Coronary artery (tissue), 2 donors: ENCODE data around the gene MYO18A.
"Not testable (repeated sequence)": the region's sequence is repeated elsewhere in the genome, so short reads cannot be mapped to it uniquely, and the experiment has no call there.

ENCODE experiments used
- DNase-seq: peaks from one replicate; pipeline ENCODE4 v3.0.0-alpha.2; 2017; ENCODE audit warnings: low spot score
- H3K27ac ChIP-seq, 2 donors: fragments of 200-600 bp; sonication (generic); one replicate each; pipeline ENCODE4 v1.5.1; 2016 to 2019
- H3K4me3 ChIP-seq: fragments of 200-600 bp; sonication (generic); 2 replicates; pipeline ENCODE4 v1.5.1; 2016; ENCODE audit warnings: mild to moderate bottlenecking, moderate library complexity
- TF ChIP-seq, protein P1 (sequence below): fragments of 200-600 bp; sonication (generic); IDR thresholded peaks from one replicate; pipeline ENCODE4 v1.5.1; 2019; ENCODE audit warnings: antibody characterized with exemption

MYO18A gene

DNA sequence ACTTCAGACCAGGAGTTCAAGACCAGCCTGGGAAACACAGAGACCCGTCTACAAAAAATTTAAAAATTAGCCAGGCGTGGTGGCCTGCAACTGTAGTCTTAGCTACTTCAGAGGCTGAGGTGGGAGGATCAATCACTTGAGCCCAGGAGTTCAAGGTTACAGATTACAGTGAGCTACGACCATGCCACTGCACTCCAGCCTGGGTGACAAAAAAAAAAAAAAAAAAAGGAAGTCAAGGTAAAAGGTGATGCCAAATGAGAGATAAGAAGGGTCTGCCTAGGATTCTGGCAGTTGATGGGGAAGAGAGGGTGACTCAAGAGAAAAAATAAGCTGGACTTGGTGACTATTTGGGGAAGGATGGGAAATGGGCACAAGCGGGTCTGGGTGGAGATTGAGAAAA lies 32.5 kb downstream of the MYO18A start:
- DNase-seq: no peak
- H3K27ac ChIP-seq: peak overlapping the region in 1 of 2 donors; percentile 66
- TF ChIP-seq, protein P1, sequence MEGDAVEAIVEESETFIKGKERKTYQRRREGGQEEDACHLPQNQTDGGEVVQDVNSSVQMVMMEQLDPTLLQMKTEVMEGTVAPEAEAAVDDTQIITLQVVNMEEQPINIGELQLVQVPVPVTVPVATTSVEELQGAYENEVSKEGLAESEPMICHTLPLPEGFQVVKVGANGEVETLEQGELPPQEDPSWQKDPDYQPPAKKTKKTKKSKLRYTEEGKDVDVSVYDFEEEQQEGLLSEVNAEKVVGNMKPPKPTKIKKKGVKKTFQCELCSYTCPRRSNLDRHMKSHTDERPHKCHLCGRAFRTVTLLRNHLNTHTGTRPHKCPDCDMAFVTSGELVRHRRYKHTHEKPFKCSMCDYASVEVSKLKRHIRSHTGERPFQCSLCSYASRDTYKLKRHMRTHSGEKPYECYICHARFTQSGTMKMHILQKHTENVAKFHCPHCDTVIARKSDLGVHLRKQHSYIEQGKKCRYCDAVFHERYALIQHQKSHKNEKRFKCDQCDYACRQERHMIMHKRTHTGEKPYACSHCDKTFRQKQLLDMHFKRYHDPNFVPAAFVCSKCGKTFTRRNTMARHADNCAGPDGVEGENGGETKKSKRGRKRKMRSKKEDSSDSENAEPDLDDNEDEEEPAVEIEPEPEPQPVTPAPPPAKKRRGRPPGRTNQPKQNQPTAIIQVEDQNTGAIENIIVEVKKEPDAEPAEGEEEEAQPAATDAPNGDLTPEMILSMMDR: no peak

DNA sequence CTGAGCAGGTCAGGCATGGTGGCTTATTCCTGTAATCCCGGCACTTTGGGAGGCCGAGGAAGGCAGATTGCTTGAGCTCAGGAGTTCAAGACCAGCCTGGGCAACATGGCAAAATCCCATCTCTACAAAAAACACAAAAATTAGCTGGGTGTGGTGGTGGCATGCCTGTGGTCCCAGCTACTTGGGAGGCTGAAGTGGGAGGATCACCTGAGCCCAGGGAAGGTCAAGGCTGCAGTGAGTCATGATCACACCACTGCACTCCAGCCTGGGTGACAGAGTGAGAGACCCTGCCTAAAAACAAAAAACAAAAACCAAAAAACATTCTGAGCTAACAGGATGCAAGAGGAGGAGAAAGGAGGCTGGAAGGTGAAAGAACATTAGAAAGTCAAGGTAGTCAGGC lies 33.0 kb downstream of the MYO18A start:
- H3K4me3 ChIP-seq, H3K27ac ChIP-seq, DNase-seq: not testable (repeated sequence)

More for the DNA sequence above, 32.5 kb downstream of the MYO18A start:
- H3K4me3 ChIP-seq: no peak overlapping the region

DNA sequence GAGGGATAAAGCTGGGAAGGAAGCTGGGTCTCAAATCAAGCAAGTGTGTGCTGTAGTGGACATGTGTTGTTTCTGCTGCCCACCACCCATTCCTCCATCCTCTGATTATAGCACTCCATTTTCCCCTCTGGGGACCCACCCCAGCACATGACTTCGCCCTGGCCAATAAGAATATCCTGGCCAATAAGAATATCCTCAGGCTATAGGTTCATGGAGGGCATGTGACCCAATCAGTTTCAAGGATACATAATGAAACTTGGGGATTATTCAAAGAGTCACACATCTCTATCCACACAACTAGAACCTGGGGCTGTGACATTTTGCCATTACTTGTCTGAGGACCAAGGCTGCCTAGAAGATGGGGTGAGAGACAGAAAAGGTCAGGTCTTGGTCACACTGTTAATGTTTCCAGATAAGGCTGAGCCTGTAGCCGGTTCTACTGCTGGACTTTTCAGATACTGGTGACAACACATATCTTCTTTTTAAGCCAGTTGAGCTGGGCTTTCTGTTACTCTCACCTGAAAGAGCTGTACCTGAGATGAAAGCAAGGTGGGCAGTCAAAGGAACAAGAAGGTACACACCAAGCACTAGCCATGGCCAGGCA lies 33.7 kb downstream of the MYO18A start:
- Histone ChIP-seq H3K4me3 (no peak overlapping the region), H3K27ac (no peak overlapping the region)
- TF ChIP-seq, protein P1: no peak
- no peak for DNase-seq

DNA sequence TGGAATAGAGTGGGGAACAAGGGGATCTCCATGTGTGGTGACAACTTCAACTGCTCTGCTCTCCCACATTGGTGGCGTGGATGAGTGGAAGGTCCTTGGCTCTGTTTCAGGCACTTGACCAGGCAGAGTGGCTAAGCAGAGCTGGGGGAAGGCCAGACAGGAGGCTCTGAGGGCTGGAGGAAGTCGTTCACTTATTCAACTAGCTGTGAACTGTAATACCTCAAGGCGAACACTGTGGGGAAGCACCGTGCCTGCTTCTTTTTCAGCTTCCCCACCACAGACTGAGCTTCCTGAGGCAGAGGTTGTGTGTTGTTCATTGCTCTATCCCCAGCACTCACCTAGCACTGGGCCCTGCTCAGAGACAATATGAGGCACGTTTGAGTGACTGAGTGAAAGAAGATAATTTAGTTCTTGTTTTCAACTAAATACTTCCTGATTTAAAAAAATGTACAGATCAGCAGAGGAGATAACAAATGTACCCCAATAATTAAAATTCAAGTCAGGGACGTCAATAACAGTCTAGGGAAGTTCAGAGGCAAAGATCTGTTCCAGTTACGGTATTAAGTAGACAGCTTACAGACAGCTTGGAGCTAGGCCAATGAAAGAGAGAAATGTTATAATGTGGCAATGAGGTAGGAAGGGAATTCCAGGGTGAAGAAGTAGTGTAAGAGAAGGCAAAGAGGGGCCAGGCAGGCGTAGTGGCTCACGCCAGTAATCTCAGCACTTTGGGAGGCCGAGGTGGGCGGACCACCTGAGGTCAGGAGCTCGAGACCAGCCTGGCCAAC lies 34.7 kb downstream of the MYO18A start:
- Histone ChIP-seq H3K4me3 (no peak overlapping the region), H3K27ac (peak overlapping the region in 1 of 2 donors; percentile 50)
- TF ChIP-seq, protein P1: peak; percentile 37
- no peak for DNase-seq

DNA sequence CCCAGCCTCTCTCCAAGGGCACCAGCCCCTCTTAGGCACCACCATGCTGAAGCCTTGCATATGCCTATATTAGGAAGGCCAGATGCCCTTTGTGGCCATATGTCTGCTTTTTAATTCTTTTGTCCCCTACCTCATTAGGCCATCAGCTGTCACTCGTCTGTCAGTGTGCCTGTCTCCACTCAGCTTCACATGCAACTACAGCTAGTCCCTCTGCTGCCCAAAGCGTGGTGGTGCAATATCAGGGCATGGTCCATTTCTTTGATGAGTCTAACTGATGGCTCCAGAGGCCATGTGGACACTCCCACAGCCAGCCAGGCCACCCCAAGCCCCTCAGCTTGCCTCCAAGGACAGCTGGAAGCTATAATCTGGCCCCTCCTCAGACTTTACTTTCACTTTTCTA lies 36.3 kb downstream of the MYO18A start:
- DNase-seq: no peak
- Histone ChIP-seq H3K27ac (no peak overlapping the region), H3K4me3 (no peak overlapping the region)
- TF ChIP-seq, protein P1: no peak

DNA sequence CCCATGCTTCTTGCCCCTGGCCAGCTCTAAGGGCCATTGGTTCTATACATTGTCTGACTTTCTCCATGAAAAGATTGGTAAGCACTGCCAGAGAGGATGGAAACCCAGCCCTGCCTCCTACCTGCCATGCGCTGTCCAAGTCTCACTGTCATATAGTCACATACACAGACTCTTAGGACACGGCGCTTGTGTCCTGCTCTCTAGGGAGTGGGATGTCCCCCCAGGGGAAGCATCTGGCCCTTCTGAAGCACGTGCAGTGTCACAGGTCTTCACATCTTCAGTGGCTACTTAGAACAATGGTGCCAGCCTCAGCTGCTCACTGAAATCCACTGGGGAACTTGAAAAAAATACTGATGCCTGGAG lies 38.7 kb downstream of the MYO18A start:
- TF ChIP-seq, protein P1: no peak
- H3K27ac ChIP-seq: peak overlapping the region; percentile 86 to 94
- DNase-seq: no peak
- no peak overlapping the region for H3K4me3 ChIP-seq

DNA sequence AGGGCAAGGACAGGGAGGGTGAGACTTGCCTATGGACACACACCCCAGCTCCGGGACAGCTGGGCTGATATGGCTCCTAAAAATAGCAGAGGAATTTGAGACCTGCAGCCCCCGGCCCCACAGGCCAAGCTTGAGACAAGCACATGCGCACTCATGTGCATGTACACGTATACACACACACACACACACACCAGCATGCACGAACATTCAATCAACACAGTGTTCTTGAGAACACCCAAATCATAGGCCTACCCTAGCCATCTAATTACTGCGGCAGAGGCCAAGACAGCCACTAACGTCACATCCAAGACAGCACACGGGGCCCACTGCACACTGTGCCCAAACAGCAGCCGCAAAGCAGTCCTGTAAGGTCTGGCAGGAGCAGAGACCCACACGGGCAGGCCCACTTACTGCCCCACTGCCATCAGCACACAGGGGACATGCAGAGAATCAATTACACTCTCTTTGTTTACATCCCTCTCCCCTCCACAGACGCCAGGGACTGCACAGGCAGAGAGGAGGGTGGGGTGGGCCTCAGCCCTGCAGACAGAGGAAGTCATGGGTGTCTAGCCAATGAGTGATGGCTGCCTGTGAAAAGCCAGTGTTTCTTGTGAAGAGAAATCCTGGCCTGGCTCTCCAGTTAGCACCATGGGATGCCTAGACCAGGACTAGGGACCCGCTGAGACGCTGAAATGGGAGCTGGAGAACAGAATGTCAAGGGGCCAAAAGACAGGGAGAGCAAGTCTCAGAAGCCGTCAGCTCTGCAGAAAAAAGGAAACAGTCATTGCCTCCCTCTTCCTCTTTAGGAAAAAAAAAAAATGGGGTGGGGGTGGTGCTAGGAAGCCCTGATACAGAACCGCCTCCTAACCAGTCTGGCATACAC lies 39.3 kb downstream of the MYO18A start:
- DNase-seq: no peak
- Histone ChIP-seq H3K4me3 (peak overlapping the region; percentile 68), H3K27ac (peak overlapping the region; percentile 86 to 94)
- TF ChIP-seq, protein P1: no peak
